ENCODE measurements around the gene REXO2. TPM values are rescaled to one million over a fixed set of nuclear protein-coding genes. Genes with fewer than 3 reads are reported as not detected.

REXO2 gene
- total RNA-seq, 3 donors from 2014 or later, result 38.4 to 92.7 (median 48.2) TPM

DNA sequence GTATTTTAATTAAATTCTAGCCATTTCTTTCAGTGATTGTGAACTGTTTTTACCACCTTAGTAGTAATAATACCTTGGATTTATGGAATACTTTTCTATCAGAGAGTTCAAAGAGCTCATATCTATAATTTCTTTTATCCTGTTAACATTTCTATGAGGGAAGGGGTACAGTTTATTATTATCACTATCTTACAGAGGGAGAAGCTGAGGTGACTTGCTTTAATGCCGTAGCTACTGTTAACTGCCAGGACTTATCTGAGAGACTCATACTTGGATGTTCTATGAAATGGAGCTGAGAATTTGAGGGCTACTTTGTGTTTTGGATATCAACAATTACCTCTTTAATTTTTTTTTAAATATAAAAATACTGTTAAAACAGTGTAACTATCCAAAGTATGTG lies 3.3 kb downstream of the REXO2 start:
- TF ChIP-seq, protein P1, sequence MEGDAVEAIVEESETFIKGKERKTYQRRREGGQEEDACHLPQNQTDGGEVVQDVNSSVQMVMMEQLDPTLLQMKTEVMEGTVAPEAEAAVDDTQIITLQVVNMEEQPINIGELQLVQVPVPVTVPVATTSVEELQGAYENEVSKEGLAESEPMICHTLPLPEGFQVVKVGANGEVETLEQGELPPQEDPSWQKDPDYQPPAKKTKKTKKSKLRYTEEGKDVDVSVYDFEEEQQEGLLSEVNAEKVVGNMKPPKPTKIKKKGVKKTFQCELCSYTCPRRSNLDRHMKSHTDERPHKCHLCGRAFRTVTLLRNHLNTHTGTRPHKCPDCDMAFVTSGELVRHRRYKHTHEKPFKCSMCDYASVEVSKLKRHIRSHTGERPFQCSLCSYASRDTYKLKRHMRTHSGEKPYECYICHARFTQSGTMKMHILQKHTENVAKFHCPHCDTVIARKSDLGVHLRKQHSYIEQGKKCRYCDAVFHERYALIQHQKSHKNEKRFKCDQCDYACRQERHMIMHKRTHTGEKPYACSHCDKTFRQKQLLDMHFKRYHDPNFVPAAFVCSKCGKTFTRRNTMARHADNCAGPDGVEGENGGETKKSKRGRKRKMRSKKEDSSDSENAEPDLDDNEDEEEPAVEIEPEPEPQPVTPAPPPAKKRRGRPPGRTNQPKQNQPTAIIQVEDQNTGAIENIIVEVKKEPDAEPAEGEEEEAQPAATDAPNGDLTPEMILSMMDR (IDR thresholded peaks at IDR 0.05), result no peak
- peaks cover 12% of the 10 kb centered on the region for H3K4me1 ChIP-seq (ENCODE audit: low read depth)
- H3K36me3 ChIP-seq (ENCODE audit: low read depth), result no peaks in the 10 kb centered on the region
- DNase-seq, result no peak
- intact Hi-C loops (cut with DNase I, micrococcal nuclease), result no loop called here
- no peaks in the 10 kb centered on the region for H3K9me3 ChIP-seq
- no peak overlapping the region for H3K4me3 ChIP-seq
- no peak for ATAC-seq

DNA sequence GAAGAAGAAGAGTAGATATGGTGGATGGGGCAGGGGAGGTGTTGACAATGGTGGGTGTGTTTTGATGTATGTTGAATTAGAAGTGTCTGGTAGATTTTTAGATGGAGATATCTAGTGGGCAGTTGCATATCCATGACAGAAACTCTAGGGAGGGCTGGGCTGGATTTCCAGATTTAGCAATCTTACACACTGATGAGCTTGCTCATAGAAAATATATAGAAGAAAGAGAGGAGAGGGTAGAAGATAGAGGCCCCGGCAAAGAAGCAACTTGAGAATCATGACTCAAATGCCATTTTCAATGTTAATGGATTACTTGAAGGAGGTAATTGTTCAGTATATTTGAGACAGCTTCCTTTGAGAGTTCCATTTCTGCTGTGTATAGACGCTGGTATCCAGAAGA lies 8.2 kb downstream of the REXO2 start:
- Histone ChIP-seq H3K4me3 (no peak overlapping the region), H3K4me1 (ENCODE audit: low read depth) (no peaks in the 10 kb centered on the region), H3K36me3 (ENCODE audit: low read depth) (no peaks in the 10 kb centered on the region), H3K9me3 (no peaks in the 10 kb centered on the region)
- DNase-seq (no peak), ATAC-seq (no peak)
- intact Hi-C loops (cut with DNase I, micrococcal nuclease), result no loop called here
- TF ChIP-seq, protein P1 (IDR thresholded peaks at IDR 0.05), result no peak

DNA sequence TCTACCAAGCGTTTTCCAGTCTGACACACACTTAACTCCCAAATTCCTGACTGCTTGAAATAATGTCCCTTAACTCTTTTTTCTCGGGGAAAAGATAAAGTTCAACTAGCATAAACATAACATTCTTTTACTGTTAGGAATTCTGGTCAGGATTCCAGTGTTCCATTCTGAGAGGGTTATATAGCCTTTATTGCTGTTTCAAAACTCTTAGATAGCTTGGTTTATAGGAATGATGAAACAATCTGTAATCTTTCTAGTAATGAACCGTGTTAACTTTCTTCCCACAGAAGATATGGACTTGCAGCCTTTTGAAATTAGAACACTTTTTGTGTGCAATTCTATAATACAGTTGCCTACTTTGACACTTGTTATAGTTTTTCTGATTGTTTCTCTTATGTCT lies 8.6 kb downstream of the REXO2 start:
- H3K36me3 ChIP-seq (ENCODE audit: low read depth), result no peaks in the 10 kb centered on the region
- no peak for ATAC-seq
- no peak for DNase-seq
- H3K9me3 ChIP-seq, result no peaks in the 10 kb centered on the region
- TF ChIP-seq, protein P1 (IDR thresholded peaks at IDR 0.05), result no peak
- H3K4me1 ChIP-seq (ENCODE audit: low read depth), result no peaks in the 10 kb centered on the region
- no peak overlapping the region for H3K4me3 ChIP-seq
- intact Hi-C loops (cut with DNase I, micrococcal nuclease), result no loop called here

DNA sequence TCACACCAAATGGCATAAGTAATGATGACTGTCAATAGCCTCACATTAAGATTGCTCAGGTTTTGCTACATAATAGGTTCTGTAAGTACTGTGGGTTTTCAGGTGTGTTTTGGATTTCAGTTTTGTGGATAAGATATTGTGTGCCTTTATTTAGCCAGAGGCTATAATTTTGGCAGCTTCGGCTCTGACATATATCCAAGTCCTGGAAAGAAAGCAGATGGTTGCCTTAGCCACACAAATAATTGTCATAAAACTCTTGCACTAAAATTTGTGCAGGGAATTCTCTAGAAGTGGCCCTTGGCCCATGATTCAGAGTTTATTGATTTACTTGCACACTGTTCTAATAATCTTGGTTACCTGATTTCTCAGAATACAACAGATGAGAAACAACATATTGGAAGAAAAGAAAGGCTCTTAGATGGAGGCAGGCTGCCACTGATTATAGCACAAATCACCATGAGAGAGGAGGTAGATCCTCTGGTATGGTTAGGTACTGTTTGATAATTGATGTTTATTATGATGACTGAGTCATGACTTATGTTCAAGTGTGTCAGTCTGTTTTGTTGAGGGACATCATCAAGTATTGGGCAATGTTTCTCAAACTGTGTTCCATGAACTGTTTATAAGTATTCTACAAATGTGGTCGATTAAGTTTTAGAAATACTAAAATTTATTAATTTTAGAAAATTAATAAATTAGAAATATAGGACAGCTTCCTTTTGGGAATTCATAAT lies 9.6 kb downstream of the REXO2 start:
- ATAC-seq (no peak), DNase-seq (no peak)
- Histone ChIP-seq H3K36me3 (ENCODE audit: low read depth) (no peaks in the 10 kb centered on the region), H3K9me3 (no peaks in the 10 kb centered on the region), H3K4me3 (no peak overlapping the region), H3K4me1 (ENCODE audit: low read depth) (no peaks in the 10 kb centered on the region)
- intact Hi-C loops (cut with DNase I, micrococcal nuclease), result no loop called here
- TF ChIP-seq, protein P1 (IDR thresholded peaks at IDR 0.05), result no peak

DNA sequence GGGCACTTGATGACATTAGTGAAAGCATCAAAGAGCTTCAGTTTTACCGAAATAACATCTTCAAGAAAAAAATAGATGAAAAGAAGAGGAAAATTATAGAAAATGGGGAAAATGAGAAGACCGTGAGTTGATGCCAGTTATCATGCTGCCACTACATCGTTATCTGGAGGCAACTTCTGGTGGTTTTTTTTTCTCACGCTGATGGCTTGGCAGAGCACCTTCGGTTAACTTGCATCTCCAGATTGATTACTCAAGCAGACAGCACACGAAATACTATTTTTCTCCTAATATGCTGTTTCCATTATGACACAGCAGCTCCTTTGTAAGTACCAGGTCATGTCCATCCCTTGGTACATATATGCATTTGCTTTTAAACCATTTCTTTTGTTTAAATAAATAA lies 10.6 kb downstream of the REXO2 start:
- no peak overlapping the region for H3K4me3 ChIP-seq
- TF ChIP-seq, protein P1 (IDR thresholded peaks at IDR 0.05), result no peak
- ATAC-seq, result no peak
- H3K36me3 ChIP-seq (ENCODE audit: low read depth), result no peaks in the 10 kb centered on the region
- intact Hi-C loops (cut with DNase I, micrococcal nuclease), result no loop called here
- H3K4me1 ChIP-seq (ENCODE audit: low read depth), result no peaks in the 10 kb centered on the region
- no peak for DNase-seq
- H3K9me3 ChIP-seq, result no peaks in the 10 kb centered on the region

DNA sequence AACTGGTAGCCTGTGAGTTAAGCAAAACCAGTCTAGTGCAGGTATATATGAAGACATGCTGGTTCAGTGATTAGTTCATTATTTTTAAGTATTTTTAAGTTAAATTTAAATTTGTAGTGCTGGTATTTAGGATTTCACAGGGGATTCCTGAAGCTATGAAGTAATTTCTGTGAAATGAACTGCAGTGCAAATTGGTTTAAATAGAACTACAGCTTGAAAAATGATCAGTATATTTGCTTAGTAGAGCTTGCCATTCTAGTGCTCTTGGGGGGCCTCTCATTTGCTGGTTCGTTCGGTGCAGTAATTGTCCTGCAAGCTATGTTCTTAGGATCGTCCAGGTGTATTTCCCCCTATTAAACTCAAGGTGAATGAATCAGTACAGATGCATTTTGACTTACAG lies 13.1 kb downstream of the REXO2 start:
- ATAC-seq, result no peak
- intact Hi-C loops (cut with DNase I, micrococcal nuclease), result no loop called here
- no peak for DNase-seq
- H3K36me3 ChIP-seq (ENCODE audit: low read depth), result no peaks in the 10 kb centered on the region
- TF ChIP-seq, protein P1 (IDR thresholded peaks at IDR 0.05), result no peak
- H3K4me1 ChIP-seq (ENCODE audit: low read depth), result no peaks in the 10 kb centered on the region
- H3K4me3 ChIP-seq, result no peak overlapping the region
- no peaks in the 10 kb centered on the region for H3K9me3 ChIP-seq
